Mesenchymal stem cell (in vitro differentiated cells and primary cell): ENCODE data around the gene MTUS2.

Experiments used
- DNase-seq: peaks from one replicate; pipeline ENCODE4 v3.0.0-alpha.2; 2013
- H2AFZ ChIP-seq: one replicate; pipeline ENCODE4 v1.6.1; 2013; ENCODE audit warnings: low read depth, mild to moderate bottlenecking, control low read depth, inconsistent platforms, low read length, moderate library complexity
- H2AK5ac ChIP-seq: 2 replicates; pipeline ENCODE4 v1.6.1; 2013; ENCODE audit warnings: low read length, moderate library complexity, mild to moderate bottlenecking, inconsistent platforms; ENCODE audit not compliant: severe bottlenecking
- H2BK120ac ChIP-seq: one replicate; pipeline ENCODE4 v1.6.1; 2013; ENCODE audit warnings: low read depth, mild to moderate bottlenecking, inconsistent platforms, low read length, moderate library complexity
- H2BK12ac ChIP-seq, 2 experiments: one replicate each; pipeline ENCODE4 v1.6.1; 2013; ENCODE audit warnings: inconsistent platforms in 2 of 2, low read length in 2 of 2, mild to moderate bottlenecking in 2 of 2, moderate library complexity in 2 of 2, control low read depth in 1 of 2
- H2BK15ac ChIP-seq: one replicate; pipeline ENCODE4 v1.6.1; 2013; ENCODE audit warnings: mild to moderate bottlenecking, low read depth, inconsistent platforms; ENCODE audit not compliant: poor library complexity, severe bottlenecking
- H2BK5ac ChIP-seq: 2 replicates; pipeline ENCODE4 v1.6.1; 2013; ENCODE audit warnings: low read depth, mild to moderate bottlenecking, low read length, control low read depth, inconsistent platforms; ENCODE audit not compliant: poor library complexity, severe bottlenecking
- H3K14ac ChIP-seq, 2 experiments: one replicate each; pipeline ENCODE4 v1.6.1; 2013; ENCODE audit warnings: inconsistent platforms in 2 of 2, low read length in 2 of 2, control low read depth in 1 of 2, mild to moderate bottlenecking in 1 of 2, moderate library complexity in 1 of 2
- H3K18ac ChIP-seq, 2 experiments: one replicate each; pipeline ENCODE4 v1.6.1; 2013; ENCODE audit warnings: inconsistent platforms in 2 of 2, low read length in 2 of 2, control low read depth in 1 of 2, low read depth in 1 of 2, mild to moderate bottlenecking in 1 of 2
- H3K23ac ChIP-seq, 2 experiments: one replicate each; pipeline ENCODE4 v1.6.1; 2013; ENCODE audit warnings: inconsistent platforms in 2 of 2, low read length in 2 of 2, mild to moderate bottlenecking in 2 of 2, moderate library complexity in 2 of 2, control low read depth in 1 of 2
- H3K27ac ChIP-seq: 2 replicates; pipeline ENCODE4 v1.5.1; 2013; ENCODE audit warnings: mild to moderate bottlenecking, moderate library complexity, low read length, control low read depth, inconsistent platforms; ENCODE audit not compliant: poor library complexity, severe bottlenecking
- H3K27me3 ChIP-seq, 2 experiments: 2 replicates each; pipeline versions ENCODE4 v1.6.1 to v1.7.0; 2013; ENCODE audit warnings: low read length in 2 of 2, mild to moderate bottlenecking in 2 of 2, moderate library complexity in 2 of 2, control low read depth in 1 of 2, inconsistent platforms in 1 of 2; ENCODE audit not compliant: control insufficient read depth in 1 of 2, insufficient read depth in 1 of 2
- H3K36me3 ChIP-seq, 2 experiments: 2 replicates each; pipeline versions ENCODE4 v1.6.1 to v1.7.0; 2013; ENCODE audit warnings: low read length in 2 of 2, control low read depth in 1 of 2, inconsistent platforms in 1 of 2, low read depth in 1 of 2, mild to moderate bottlenecking in 1 of 2; ENCODE audit not compliant: insufficient read depth in 2 of 2, control insufficient read depth in 1 of 2
- H3K4ac ChIP-seq, 2 experiments: one replicate each; pipeline ENCODE4 v1.6.1; 2013; ENCODE audit warnings: inconsistent platforms in 2 of 2, low read length in 2 of 2, mild to moderate bottlenecking in 2 of 2, moderate library complexity in 2 of 2, control low read depth in 1 of 2, low read depth in 1 of 2
- H3K4me1 ChIP-seq: 2 replicates; pipeline ENCODE4 v1.6.1; 2013; ENCODE audit warnings: low read depth, low read length, control low read depth; ENCODE audit not compliant: control insufficient read depth, insufficient read depth
- H3K4me2 ChIP-seq: 2 replicates; pipeline ENCODE4 v1.6.1; 2013; ENCODE audit warnings: low read length, mild to moderate bottlenecking, inconsistent platforms; ENCODE audit not compliant: poor library complexity, severe bottlenecking
- H3K4me3 ChIP-seq, 2 experiments: 2 replicates each; pipeline versions ENCODE4 v1.5.1 to v1.7.0; 2013; ENCODE audit warnings: low read length in 2 of 2, mild to moderate bottlenecking in 2 of 2, control low read depth in 1 of 2, low read depth in 1 of 2; ENCODE audit not compliant: insufficient read depth in 1 of 2
- H3K79me1 ChIP-seq: replicated peaks from 2 replicates; pipeline ENCODE4 v1.6.1; 2013; ENCODE audit warnings: mild to moderate bottlenecking, control low read depth, low read length, inconsistent platforms; ENCODE audit not compliant: poor library complexity, severe bottlenecking
- H3K9ac ChIP-seq: 2 replicates; pipeline ENCODE4 v1.7.0; 2013; ENCODE audit warnings: mild to moderate bottlenecking, low read length, moderate library complexity
- H3K9me3 ChIP-seq: 2 replicates; pipeline ENCODE4 v1.7.0; 2013; ENCODE audit warnings: mild to moderate bottlenecking, low read length; ENCODE audit not compliant: control insufficient read depth
- H4K8ac ChIP-seq: one replicate; pipeline ENCODE4 v1.6.1; 2013; ENCODE audit warnings: inconsistent platforms, mild to moderate bottlenecking, low read length, moderate library complexity
- H4K91ac ChIP-seq: one replicate; pipeline ENCODE4 v1.6.1; 2013; ENCODE audit warnings: mild to moderate bottlenecking, low read length, inconsistent platforms
- WGBS: methylation state at CpG from one replicate; pipeline ENCODE4 v1.1.7; 2013; ENCODE audit warnings: mixed read lengths; 5-methylcytosine and 5-hydroxymethylcytosine counted together

The MTUS2 gene

DNA sequence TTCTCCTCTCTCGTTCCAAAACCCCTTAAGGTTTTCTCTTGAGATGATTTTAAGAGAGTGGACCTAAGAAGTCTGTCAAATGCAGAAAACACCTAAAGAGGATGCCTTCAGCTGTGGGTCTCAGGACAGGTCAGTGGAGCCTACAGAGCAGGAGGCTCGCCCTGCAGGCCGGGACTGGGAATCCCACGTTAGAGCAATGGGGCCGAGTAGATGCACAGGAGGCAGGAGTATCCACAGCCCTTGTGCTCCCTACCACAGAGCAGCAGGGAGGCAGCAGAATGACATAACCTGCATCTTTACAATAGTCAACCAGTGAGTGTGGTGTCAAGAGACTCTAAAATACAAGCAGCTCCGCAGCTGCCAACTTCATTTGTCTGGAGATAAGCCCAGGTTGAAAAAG is 229.4 kb downstream of the MTUS2 start:
- Histone ChIP-seq H2AK5ac (no peak overlapping the region), H3K4ac (no peak overlapping the region), H3K9me3 (peaks cover 8% of the 10 kb centered on the region), H3K9ac (no peak overlapping the region), H3K4me1 (no peaks in the 10 kb centered on the region), H3K27me3 (no peaks in the 10 kb centered on the region), H4K91ac (no peak overlapping the region), H3K18ac (no peak overlapping the region), H2BK15ac (no peak overlapping the region), H3K4me3 (no peak overlapping the region), H2BK5ac (no peak overlapping the region), H2BK120ac (no peak overlapping the region), H2AFZ (no peak overlapping the region), H3K79me1 (no peaks in the 10 kb centered on the region), H3K27ac (no peak overlapping the region), H2BK12ac (no peak overlapping the region), H3K36me3 (no peaks in the 10 kb centered on the region), H3K4me2 (no peak overlapping the region), H4K8ac (no peak overlapping the region), H3K14ac (no peak overlapping the region), H3K23ac (no peak overlapping the region)
- DNase-seq = no peak
- WGBS = 64% methylated on average over 6 of the region's 6 CpGs

DNA sequence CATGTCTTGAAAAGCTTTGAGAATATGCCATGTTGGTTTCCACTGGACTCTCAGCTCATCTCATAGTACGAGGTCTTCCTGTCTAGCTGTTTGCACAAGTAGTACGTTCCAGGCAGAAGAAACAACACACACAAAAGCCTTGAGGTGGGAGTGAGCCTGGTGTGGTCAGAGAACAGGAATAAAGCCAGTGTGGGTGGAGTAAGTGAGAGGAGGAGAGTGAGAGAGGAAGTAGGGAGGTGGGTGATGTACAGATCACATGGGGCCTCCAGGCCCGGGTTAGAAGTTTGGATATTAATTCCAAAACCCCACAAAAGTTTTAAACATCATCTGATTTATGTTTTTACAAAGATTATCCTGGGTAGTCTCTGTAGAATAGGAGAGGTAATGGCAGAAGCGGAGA is 230.6 kb downstream of the MTUS2 start:
- Histone ChIP-seq H3K4me1 (no peaks in the 10 kb centered on the region), H3K27me3 (no peaks in the 10 kb centered on the region), H2AFZ (no peak overlapping the region), H3K27ac (no peak overlapping the region), H2BK15ac (peak overlapping the region; percentile 67), H3K4me2 (no peak overlapping the region), H2BK12ac (no peak overlapping the region), H3K18ac (no peak overlapping the region), H3K79me1 (no peaks in the 10 kb centered on the region), H4K8ac (no peak overlapping the region), H2BK5ac (no peak overlapping the region), H3K14ac (no peak overlapping the region), H2BK120ac (no peak overlapping the region), H3K36me3 (no peaks in the 10 kb centered on the region), H3K9ac (no peak overlapping the region), H3K23ac (no peak overlapping the region), H3K4ac (no peak overlapping the region), H3K9me3 (peaks cover 2% of the 10 kb centered on the region), H2AK5ac (no peak overlapping the region), H3K4me3 (no peak overlapping the region), H4K91ac (no peak overlapping the region)
- WGBS = 57% methylated on average over 3 of the region's 4 CpGs
- no peak for DNase-seq

DNA sequence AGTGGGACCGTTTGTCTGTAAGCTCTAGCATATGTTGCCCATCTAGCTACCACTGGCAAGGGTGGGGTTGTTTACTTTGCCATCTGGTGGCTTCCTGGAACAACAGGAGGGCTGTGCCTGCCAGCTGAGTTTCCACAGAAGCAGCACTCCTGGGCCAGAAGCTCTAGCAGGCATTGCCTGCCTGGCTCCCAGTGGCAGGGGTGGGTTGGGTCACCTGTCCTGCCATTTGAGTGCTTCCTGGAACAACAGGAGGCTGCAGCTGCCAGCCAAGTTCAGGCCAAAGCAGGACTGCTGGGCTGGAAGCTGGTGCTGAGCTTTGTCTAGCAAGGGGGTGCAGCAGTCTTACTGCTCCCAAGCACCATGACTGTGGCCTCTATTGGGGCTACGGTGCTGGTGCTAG is 239.7 kb downstream of the MTUS2 start:
- H2BK120ac ChIP-seq = no peak overlapping the region
- H4K91ac ChIP-seq = no peak overlapping the region
- H3K4me3 ChIP-seq = no peak overlapping the region
- H3K4ac ChIP-seq = no peak overlapping the region
- no peak overlapping the region for H3K27ac ChIP-seq
- H3K18ac ChIP-seq = no peak overlapping the region
- no peaks in the 10 kb centered on the region for H3K36me3 ChIP-seq
- H2BK15ac ChIP-seq = no peak overlapping the region
- no peaks in the 10 kb centered on the region for H3K4me1 ChIP-seq
- no peaks in the 10 kb centered on the region for H3K27me3 ChIP-seq
- 67% methylated on average over 2 of the region's 2 CpGs for WGBS
- no peak for DNase-seq
- peaks cover 20% of the 10 kb centered on the region for H3K9me3 ChIP-seq
- H3K14ac ChIP-seq = no peak overlapping the region
- H2BK5ac ChIP-seq = no peak overlapping the region
- H3K9ac ChIP-seq = no peak overlapping the region
- no peak overlapping the region for H3K23ac ChIP-seq
- no peak overlapping the region for H2BK12ac ChIP-seq
- no peak overlapping the region for H2AK5ac ChIP-seq
- H2AFZ ChIP-seq = no peak overlapping the region
- no peaks in the 10 kb centered on the region for H3K79me1 ChIP-seq
- H3K4me2 ChIP-seq = no peak overlapping the region
- H4K8ac ChIP-seq = no peak overlapping the region

DNA sequence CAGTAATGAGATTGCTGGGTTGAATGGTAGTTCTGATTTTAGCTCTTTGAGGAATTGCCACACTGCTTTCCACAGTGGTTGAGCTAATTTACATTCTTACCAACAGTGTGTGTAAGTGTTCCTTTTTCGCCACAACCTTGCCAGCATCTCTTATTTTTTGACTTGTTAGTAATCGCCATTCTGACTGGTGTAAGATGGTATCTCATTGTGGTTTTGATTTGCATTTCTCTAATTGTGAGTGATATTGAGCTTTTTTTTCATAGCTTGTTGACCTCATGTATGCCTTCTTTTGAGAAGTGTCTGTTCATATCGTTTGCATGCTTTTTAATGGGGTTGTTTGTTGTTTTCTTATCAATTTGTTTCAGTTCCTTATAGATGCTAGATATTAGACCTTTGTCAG is 245.0 kb downstream of the MTUS2 start:
- no peak overlapping the region for H3K4ac ChIP-seq
- no peak for DNase-seq
- WGBS = 84% methylated on average over 3 of the region's 3 CpGs
- H3K4me3 ChIP-seq = no peak overlapping the region
- no peaks in the 10 kb centered on the region for H3K79me1 ChIP-seq
- H3K4me1 ChIP-seq = no peaks in the 10 kb centered on the region
- no peak overlapping the region for H2BK12ac ChIP-seq
- no peak overlapping the region for H4K8ac ChIP-seq
- no peaks in the 10 kb centered on the region for H3K27me3 ChIP-seq
- peaks cover 3% of the 10 kb centered on the region for H3K9me3 ChIP-seq
- no peak overlapping the region for H3K18ac ChIP-seq
- no peak overlapping the region for H2BK15ac ChIP-seq
- H3K9ac ChIP-seq = no peak overlapping the region
- H3K36me3 ChIP-seq = no peaks in the 10 kb centered on the region
- H2BK5ac ChIP-seq = no peak overlapping the region
- H3K23ac ChIP-seq = no peak overlapping the region
- H3K27ac ChIP-seq = no peak overlapping the region
- H2AK5ac ChIP-seq = no peak overlapping the region
- H3K14ac ChIP-seq = no peak overlapping the region
- no peak overlapping the region for H3K4me2 ChIP-seq
- no peak overlapping the region for H2AFZ ChIP-seq
- no peak overlapping the region for H4K91ac ChIP-seq
- no peak overlapping the region for H2BK120ac ChIP-seq
